Activated B cell treated with CpG ODN at 0.5 μM for 24 hours (primary cell): ENCODE data around the gene LGR6. TPM values are rescaled to one million over a fixed set of nuclear protein-coding genes. Genes with fewer than 3 reads are reported as not detected.

Experiments
- ATAC-seq: fragments of 200-7000 bp; cut with Tn5 transposase; one replicate; pipeline ENCODE4 v1.10.0; 2021; ENCODE audit warnings: low read depth, mild to moderate bottlenecking, moderate library complexity
- CTCF ChIA-PET: fragments of 350-600 bp; sonication (Branson Sonifier 250); formaldehyde crosslinking; loops from one replicate; lab custom pipeline; 2021; ENCODE audit warnings: antibody characterized with exemption; lab: Charles Lee
- POLR2A ChIA-PET: fragments of 350-600 bp; sonication (Branson Sonifier 250); formaldehyde crosslinking; loops from one replicate; lab custom pipeline; 2021; ENCODE audit warnings: antibody characterized with exemption; lab: Charles Lee
- DNase-seq: peaks from one replicate; pipeline ENCODE4 v3.0.0; 2022
- H3K27ac Mint-ChIP-seq: one replicate; pipeline ENCODE4 v1.8.0; 2020; ENCODE audit warnings: mixed read lengths
- H3K27me3 Mint-ChIP-seq: one replicate; pipeline ENCODE4 v1.8.0; 2021; ENCODE audit warnings: mixed read lengths
- H3K36me3 Mint-ChIP-seq: one replicate; pipeline ENCODE4 v1.8.0; 2021; ENCODE audit warnings: low read depth, mixed read lengths
- H3K4me1 Mint-ChIP-seq: one replicate; pipeline ENCODE4 v1.8.0; 2021; ENCODE audit warnings: mixed read lengths
- H3K4me3 Mint-ChIP-seq: one replicate; pipeline ENCODE4 v1.8.0; 2020; ENCODE audit warnings: mild to moderate bottlenecking, mixed read lengths
- H3K9me3 Mint-ChIP-seq: one replicate; pipeline ENCODE4 v1.8.0; 2020; ENCODE audit warnings: mixed read lengths
- intact Hi-C: fragments of 100-400 bp; cut with micrococcal nuclease; formaldehyde crosslinking; loops from one replicate; pipeline ENCODE4 v1.15.1; 2024
- total RNA-seq: library from RNA; stranded (reverse); gene quantifications from 2 replicates; pipeline ENCODE4 v1.2.3, GENCODE V29; 2022
- TF ChIP-seq, protein P1 (sequence below): fragments of 200-600 bp; IDR thresholded peaks from one replicate; pipeline ENCODE4 v1.8.0; 2022; ENCODE audit warnings: antibody characterized with exemption, mild to moderate bottlenecking

The LGR6 gene
- total RNA-seq, 1 donor from 2014 or later = not detected

DNA sequence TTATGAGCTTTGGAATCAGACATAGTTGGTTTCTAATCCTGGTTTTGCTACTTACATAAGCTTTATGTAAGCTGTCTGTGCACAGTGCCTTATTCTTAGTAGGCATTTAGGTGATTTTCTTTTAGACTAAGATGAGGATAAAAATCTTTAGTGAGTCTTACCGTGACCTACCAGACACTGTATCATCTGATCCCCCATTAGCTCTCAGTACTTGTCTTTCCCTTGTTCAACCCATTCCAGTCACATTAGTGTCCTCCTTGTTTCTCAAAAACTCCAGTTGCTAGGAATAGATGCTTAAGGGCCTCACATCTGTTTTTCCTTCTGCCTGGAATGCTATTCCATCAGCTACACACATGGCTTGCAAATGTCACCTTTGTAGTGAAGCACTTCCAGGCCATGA lies 173.7 kb downstream of the LGR6 start:
- Mint-ChIP-seq H3K4me3 (no peak overlapping the region), H3K36me3 (peaks cover 2% of the 10 kb centered on the region), H3K27me3 (no peaks in the 10 kb centered on the region), H3K9me3 (no peaks in the 10 kb centered on the region), H3K4me1 (no peaks in the 10 kb centered on the region), H3K27ac (no peak overlapping the region)
- intact Hi-C loops = no loop called here
- ChIA-PET CTCF (no interaction called here), POLR2A (no interaction called here)
- TF ChIP-seq, protein P1, sequence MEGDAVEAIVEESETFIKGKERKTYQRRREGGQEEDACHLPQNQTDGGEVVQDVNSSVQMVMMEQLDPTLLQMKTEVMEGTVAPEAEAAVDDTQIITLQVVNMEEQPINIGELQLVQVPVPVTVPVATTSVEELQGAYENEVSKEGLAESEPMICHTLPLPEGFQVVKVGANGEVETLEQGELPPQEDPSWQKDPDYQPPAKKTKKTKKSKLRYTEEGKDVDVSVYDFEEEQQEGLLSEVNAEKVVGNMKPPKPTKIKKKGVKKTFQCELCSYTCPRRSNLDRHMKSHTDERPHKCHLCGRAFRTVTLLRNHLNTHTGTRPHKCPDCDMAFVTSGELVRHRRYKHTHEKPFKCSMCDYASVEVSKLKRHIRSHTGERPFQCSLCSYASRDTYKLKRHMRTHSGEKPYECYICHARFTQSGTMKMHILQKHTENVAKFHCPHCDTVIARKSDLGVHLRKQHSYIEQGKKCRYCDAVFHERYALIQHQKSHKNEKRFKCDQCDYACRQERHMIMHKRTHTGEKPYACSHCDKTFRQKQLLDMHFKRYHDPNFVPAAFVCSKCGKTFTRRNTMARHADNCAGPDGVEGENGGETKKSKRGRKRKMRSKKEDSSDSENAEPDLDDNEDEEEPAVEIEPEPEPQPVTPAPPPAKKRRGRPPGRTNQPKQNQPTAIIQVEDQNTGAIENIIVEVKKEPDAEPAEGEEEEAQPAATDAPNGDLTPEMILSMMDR = no peak
- DNase-seq = no peak
- ATAC-seq = no peak

Other genes with a start within 250 kb of the LGR6 start
- not detected in 2 replicates for gene LMOD1, start 247.3 kb upstream of the LGR6 start, total RNA-seq
- gene TIMM17A, start 238.3 kb upstream of the LGR6 start, total RNA-seq = 50.4 and 51.3 TPM in 2 replicates
- 37.3 and 38.3 TPM in 2 replicates for gene RNPEP, start 211.2 kb upstream of the LGR6 start, total RNA-seq
- gene ELF3, start 183.2 kb upstream of the LGR6 start, total RNA-seq = 4.8 and 6.2 TPM in 2 replicates
- not detected in 2 replicates for gene GPR37L1, start 70.9 kb upstream of the LGR6 start, total RNA-seq
- 56.3 and 58.0 TPM in 2 replicates for gene ARL8A, start 49.1 kb upstream of the LGR6 start, total RNA-seq
- gene PTPN7, start 33.2 kb upstream of the LGR6 start, total RNA-seq = 29.4 and 31.0 TPM in 2 replicates
- 7.4 and 8.6 TPM in 2 replicates for gene UBE2T, start 148.1 kb downstream of the LGR6 start, total RNA-seq
- 22.4 and 25.7 TPM in 2 replicates for gene PPP1R12B, start 154.9 kb downstream of the LGR6 start, total RNA-seq